ENCODE data around the gene ZBTB20. TPM values are rescaled to one million over a fixed set of nuclear protein-coding genes. Genes with fewer than 3 reads are reported as not detected.

The ZBTB20 gene
- total RNA-seq, 2 donors from 2014 or later = 112 to 120 TPM

DNA sequence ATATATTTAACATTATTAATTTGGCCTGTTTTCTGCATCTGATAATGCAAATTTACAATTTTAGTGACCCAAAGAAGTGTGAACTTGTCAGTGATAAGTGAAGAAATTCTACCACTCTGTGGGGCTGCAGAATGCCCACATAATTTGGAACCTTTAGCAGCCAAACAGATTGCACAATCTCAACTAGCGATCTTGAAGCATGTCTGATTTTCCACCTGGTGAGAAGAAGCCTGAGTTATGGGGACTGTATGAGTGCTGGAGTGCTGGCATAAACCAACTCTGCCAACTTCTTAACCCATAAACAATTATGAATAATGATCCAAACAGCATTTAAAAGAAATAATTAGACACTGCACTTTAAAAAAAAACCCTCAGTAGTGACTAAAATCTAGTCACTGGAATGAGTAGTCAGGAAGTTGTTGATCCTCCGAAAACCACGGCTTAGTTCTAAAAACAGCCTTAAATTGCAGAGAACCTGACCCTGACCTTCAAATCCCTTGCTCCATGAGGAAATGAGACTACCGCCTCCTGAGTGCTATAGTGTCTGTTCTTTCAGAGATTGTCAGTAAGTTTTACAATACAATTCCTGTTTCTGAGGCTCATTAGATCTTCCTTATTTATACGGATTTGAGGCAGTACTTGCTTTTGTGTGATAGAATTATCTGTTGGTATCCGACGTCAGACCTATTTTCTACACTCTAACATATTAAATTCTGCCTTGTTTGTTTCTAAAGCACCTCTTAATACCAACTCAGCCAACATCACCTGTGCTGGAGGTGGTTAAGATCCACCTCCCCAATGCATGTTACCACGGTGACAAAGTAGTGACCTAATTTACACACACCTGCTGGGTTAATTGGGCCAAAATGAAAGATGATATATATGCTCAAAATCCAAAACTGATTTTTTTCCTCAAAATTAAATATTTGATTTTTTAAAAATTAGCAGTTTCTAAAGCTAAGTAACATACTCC lies 267.7 kb downstream of the ZBTB20 start:
- TF ChIP-seq, protein P1, sequence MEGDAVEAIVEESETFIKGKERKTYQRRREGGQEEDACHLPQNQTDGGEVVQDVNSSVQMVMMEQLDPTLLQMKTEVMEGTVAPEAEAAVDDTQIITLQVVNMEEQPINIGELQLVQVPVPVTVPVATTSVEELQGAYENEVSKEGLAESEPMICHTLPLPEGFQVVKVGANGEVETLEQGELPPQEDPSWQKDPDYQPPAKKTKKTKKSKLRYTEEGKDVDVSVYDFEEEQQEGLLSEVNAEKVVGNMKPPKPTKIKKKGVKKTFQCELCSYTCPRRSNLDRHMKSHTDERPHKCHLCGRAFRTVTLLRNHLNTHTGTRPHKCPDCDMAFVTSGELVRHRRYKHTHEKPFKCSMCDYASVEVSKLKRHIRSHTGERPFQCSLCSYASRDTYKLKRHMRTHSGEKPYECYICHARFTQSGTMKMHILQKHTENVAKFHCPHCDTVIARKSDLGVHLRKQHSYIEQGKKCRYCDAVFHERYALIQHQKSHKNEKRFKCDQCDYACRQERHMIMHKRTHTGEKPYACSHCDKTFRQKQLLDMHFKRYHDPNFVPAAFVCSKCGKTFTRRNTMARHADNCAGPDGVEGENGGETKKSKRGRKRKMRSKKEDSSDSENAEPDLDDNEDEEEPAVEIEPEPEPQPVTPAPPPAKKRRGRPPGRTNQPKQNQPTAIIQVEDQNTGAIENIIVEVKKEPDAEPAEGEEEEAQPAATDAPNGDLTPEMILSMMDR (IDR thresholded peaks at IDR 0.05) = no peak
- ATAC-seq (ENCODE audit: insufficient number of reproducible peaks, low FRiP score, low read depth) (no peak), DNase-seq (ENCODE audit: low spot score) (no peak)
- peaks cover 6 to 16% of the 10 kb centered on the region in 2 donors for H3K4me1 ChIP-seq (ENCODE audit: control insufficient read depth in 1 of 2, low read depth in 2 of 2)
- H3K36me3 ChIP-seq = no peaks in the 10 kb centered on the region
- H3K9me3 ChIP-seq = no peaks in the 10 kb centered on the region
- H3K4me3 ChIP-seq = no peak overlapping the region
- H3K27ac ChIP-seq = no peak overlapping the region
- H3K27me3 ChIP-seq (replicated peaks; ENCODE audit: insufficient read depth) = no peaks in the 10 kb centered on the region

DNA sequence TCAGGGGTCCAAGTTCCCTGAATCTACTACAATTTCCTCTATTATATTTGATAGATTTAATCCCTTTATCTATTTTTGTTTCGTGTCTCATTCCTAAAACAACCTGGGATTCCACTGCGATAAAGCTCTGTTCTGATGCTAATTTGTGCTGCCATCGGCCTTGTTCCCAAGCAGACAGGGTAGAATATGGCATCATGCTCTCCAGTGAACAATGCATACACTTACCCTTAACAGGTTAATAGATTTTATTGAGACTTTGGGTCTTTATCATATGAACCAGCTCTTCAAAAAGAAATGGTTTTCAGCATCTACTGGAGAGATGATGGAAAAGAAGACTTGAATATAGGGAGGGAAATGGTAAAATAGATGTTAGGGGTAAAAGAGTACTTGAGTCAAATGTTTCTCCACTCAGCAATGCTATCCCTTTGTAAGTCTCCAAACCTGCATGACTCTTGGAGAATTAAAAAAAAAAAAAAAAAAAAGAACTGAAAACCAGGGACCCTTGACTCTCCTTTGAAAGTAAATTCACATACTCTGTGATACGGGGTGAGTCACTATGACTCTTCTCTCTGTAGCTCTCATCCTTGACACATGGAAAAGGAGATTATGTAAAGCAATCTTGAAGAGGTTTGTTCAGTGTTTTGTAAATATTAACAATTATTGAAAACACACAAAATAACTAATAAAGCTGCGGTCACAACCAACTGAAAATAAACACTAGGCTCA lies 268.8 kb downstream of the ZBTB20 start:
- Histone ChIP-seq H3K4me3 (no peak overlapping the region), H3K27ac (no peak overlapping the region), H3K36me3 (no peaks in the 10 kb centered on the region), H3K9me3 (no peaks in the 10 kb centered on the region), H3K27me3 (replicated peaks; ENCODE audit: insufficient read depth) (no peaks in the 10 kb centered on the region), H3K4me1 (ENCODE audit: control insufficient read depth in 1 of 2, low read depth in 2 of 2) (peaks cover 6 to 16% of the 10 kb centered on the region in 2 donors)
- no peak for DNase-seq (ENCODE audit: low spot score)
- TF ChIP-seq, protein P1 (IDR thresholded peaks at IDR 0.05) = no peak
- ATAC-seq (ENCODE audit: insufficient number of reproducible peaks, low FRiP score, low read depth) = no peak

DNA sequence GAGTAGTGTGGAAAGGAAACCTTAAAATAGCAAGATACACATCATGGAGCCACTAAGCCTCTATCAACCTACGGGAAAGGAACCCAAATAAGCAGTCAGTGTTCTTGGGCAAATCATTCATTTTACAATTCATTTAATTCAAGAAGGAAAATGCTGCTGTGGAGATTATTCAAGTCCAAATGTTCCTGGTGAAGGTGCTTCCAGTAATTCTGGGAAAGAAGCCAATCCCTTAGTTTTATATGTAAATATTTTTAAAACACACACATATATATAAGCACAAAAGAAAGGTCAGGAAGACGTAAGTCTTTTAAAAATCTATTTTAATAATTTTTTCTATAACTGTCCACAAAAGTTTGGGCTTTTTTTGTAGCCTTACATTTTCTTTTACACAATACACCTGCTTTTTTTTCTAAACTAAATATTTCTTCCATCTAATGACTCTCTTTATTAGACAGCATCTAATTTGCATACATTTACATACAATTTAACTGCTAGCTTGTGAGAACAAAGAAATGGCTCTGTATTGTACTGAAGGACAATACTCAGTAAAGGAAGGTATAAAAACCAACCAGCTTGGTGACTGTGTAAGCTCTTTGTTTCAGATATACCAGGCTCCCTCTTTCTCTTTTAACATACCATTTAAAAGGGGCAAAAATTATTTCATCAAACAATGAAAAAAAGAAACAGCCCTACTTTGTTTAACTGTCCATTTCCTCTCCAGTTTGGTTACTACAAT lies 269.5 kb downstream of the ZBTB20 start:
- no peak overlapping the region for H3K4me3 ChIP-seq
- no peaks in the 10 kb centered on the region for H3K27me3 ChIP-seq (replicated peaks; ENCODE audit: insufficient read depth)
- DNase-seq (ENCODE audit: low spot score) (no peak), ATAC-seq (ENCODE audit: insufficient number of reproducible peaks, low FRiP score, low read depth) (no peak)
- no peaks in the 10 kb centered on the region for H3K36me3 ChIP-seq
- H3K9me3 ChIP-seq = no peaks in the 10 kb centered on the region
- peaks cover 6 to 20% of the 10 kb centered on the region in 2 donors for H3K4me1 ChIP-seq (ENCODE audit: control insufficient read depth in 1 of 2, low read depth in 2 of 2)
- no peak overlapping the region for H3K27ac ChIP-seq
- TF ChIP-seq, protein P1 (IDR thresholded peaks at IDR 0.05) = no peak

DNA sequence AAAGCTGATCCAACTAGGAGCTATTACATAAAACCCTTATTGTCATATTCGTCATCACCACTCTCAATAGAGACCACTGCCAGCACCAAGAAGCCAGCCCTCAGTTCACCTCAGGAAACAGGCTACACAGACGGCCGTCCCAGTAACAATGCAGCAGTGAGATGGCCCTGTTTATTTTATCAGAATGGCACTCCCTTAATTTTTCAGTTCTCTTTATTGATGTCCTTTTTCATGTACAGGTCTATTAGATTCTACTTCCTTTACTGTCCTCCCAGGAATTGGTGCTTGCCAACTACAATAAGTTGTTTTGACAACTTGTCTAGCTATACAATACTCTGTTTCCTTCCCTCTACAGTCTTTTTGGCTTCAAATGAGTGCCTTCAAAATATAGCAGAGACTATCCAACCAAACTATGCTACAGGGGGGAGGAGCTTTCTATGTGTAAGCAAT lies 272.5 kb downstream of the ZBTB20 start:
- H3K4me3 ChIP-seq = no peak overlapping the region
- no peaks in the 10 kb centered on the region for H3K27me3 ChIP-seq (replicated peaks; ENCODE audit: insufficient read depth)
- peaks cover 11 to 31% of the 10 kb centered on the region in 2 donors for H3K4me1 ChIP-seq (ENCODE audit: control insufficient read depth in 1 of 2, low read depth in 2 of 2)
- no peaks in the 10 kb centered on the region for H3K36me3 ChIP-seq
- no peaks in the 10 kb centered on the region for H3K9me3 ChIP-seq
- H3K27ac ChIP-seq = no peak overlapping the region
- no peak for DNase-seq (ENCODE audit: low spot score)
- TF ChIP-seq, protein P1 (IDR thresholded peaks at IDR 0.05) = no peak
- no peak for ATAC-seq (ENCODE audit: insufficient number of reproducible peaks, low FRiP score, low read depth)
